Activated effector memory CD4-positive, alpha-beta T cell treated with anti-CD3 and anti-CD28 coated beads, Interleukin-2, amount 50 U/mL, for 16 hours (primary cell): ENCODE measurements around the gene CCDC160.
"Not testable (repeated sequence)": the region's sequence is repeated elsewhere in the genome, so short reads cannot be mapped to it uniquely, and the experiment has no call there.

Source experiments
- DNase-seq: peaks from one replicate; pipeline ENCODE4 v3.0.0-alpha.2; 2020

CCDC160 gene

GRCh38 chrX:134236626-134237614 lies at the start of gene CCDC160:
CCDC160 (plus strand) TSS chrX:134237182; CDS start chrX:134244801, 7,619 bp downstream.
- DNase-seq, result no peak

- no peak for DNase-seq
Observed at GRCh38 chrX:134191281-134191680, 45.7 kb upstream of the CCDC160 start.

- no peak for DNase-seq
Observed at GRCh38 chrX:134194915-134195314, 42.1 kb upstream of the CCDC160 start.

- no peak for DNase-seq
Observed at GRCh38 chrX:134202561-134202960, 34.4 kb upstream of the CCDC160 start.

GRCh38 chrX:134206221-134206620 lies 30.8 kb upstream of the CCDC160 start:
- no peak for DNase-seq

- DNase-seq, result no peak
Observed at GRCh38 chrX:134210465-134210864, 26.5 kb upstream of the CCDC160 start.

GRCh38 chrX:134235236-134235635 lies 1.7 kb upstream of the CCDC160 start:
- DNase-seq, result no peak

- DNase-seq, result not testable (repeated sequence)
Observed at GRCh38 chrX:134238144-134238543, 1.2 kb downstream of the CCDC160 start.

GRCh38 chrX:134239016-134239415 lies 2.0 kb downstream of the CCDC160 start:
- no peak for DNase-seq

- DNase-seq, result no peak
Observed at GRCh38 chrX:134240209-134240608, 3.2 kb downstream of the CCDC160 start.

GRCh38 chrX:134241960-134242619 lies 5.1 kb downstream of the CCDC160 start:
- DNase-seq, result no peak

GRCh38 chrX:134244043-134244442 lies 7.1 kb downstream of the CCDC160 start:
- DNase-seq, result no peak

- DNase-seq, result no peak
Observed at GRCh38 chrX:134246282-134246681, 9.3 kb downstream of the CCDC160 start.

GRCh38 chrX:134247492-134247891 lies 10.5 kb downstream of the CCDC160 start:
- no peak for DNase-seq

- DNase-seq, result no peak
Observed at GRCh38 chrX:134249241-134249640, 12.3 kb downstream of the CCDC160 start.

GRCh38 chrX:134251241-134251640 lies 14.3 kb downstream of the CCDC160 start:
- DNase-seq, result no peak

GRCh38 chrX:134254511-134254910 lies 17.5 kb downstream of the CCDC160 start:
- no peak for DNase-seq

- DNase-seq, result no peak
Observed at GRCh38 chrX:134255555-134255954, 18.6 kb downstream of the CCDC160 start.

- no peak for DNase-seq
Observed at GRCh38 chrX:134256684-134257083, 19.7 kb downstream of the CCDC160 start.

GRCh38 chrX:134258202-134258601 lies 21.2 kb downstream of the CCDC160 start:
- DNase-seq, result no peak

- DNase-seq, result not testable (repeated sequence)
Observed at GRCh38 chrX:134285934-134286333, 49.0 kb downstream of the CCDC160 start.

- no peak for DNase-seq
Observed at GRCh38 chrX:134287346-134287745, 50.4 kb downstream of the CCDC160 start.

GRCh38 chrX:134294548-134294947 lies 57.6 kb downstream of the CCDC160 start:
- no peak for DNase-seq
